NT2/D1 (cell line): ENCODE results near the gene ZNF789.

ENCODE experiments used
- YY1 ChIP-seq: IDR thresholded peaks from 2 replicates; pipeline ENCODE4 v1.6.1; 2011; ENCODE audit not compliant: insufficient read length, insufficient read depth
- ZNF274 ChIP-seq: IDR thresholded peaks from 2 replicates; pipeline ENCODE4 v1.6.1; 2011; ENCODE audit warnings: mild to moderate bottlenecking, low read depth, low read length

DNA sequence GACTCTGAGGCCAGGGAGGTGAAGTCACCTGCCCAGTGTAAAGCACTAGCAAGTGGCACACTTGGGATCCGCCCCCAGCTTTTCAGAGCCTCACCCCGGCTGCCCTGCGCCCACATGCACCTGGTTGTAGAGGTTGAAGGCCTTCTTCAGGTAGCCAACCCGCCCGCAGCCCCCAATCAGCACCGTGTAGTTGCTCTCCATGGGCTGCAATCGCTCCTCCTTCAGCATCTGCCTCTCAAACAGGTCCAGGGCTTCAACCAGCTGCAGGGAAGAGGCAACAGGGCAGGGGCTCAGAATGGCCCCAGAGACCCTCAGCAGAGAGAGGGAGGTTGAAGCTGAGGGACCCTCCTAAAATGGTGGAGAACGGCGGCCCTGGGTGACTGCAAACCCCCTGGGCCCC is 39.5 kb upstream of the ZNF789 start:
- TF ChIP-seq YY1, result no peak
- no peak for TF ChIP-seq ZNF274
